H9 (cell line): ENCODE measurements around the gene TADA1. TPM values are rescaled to one million over a fixed set of nuclear protein-coding genes. Genes with fewer than 3 reads are reported as not detected.
A peak's percentile ranks its signal among the peaks of the same experiment; 100 is the strongest.

Source experiments
- DNase-seq: peaks from one replicate; pipeline ENCODE4 v3.0.0-alpha.2; 2017
- H2AFZ ChIP-seq: one replicate; pipeline ENCODE4 v1.6.1; 2013; ENCODE audit warnings: mild to moderate bottlenecking, low read length, control low read depth, moderate library complexity
- H2AK5ac ChIP-seq: 2 replicates; pipeline ENCODE4 v1.6.1; 2013; ENCODE audit warnings: low read length, control low read depth, mixed read lengths; ENCODE audit not compliant: insufficient read length
- H2BK120ac ChIP-seq: one replicate; pipeline ENCODE4 v1.6.1; 2013; ENCODE audit warnings: low read depth, mild to moderate bottlenecking, low read length, control low read depth, inconsistent platforms; ENCODE audit not compliant: poor library complexity, severe bottlenecking
- H2BK12ac ChIP-seq: 2 replicates; pipeline ENCODE4 v1.6.1; 2013; ENCODE audit warnings: low read length, control low read depth, mixed read lengths, low read depth; ENCODE audit not compliant: insufficient read length
- H2BK15ac ChIP-seq: 2 replicates; pipeline ENCODE4 v1.6.1; 2013; ENCODE audit warnings: low read depth, low read length, control low read depth
- H2BK20ac ChIP-seq: one replicate; pipeline ENCODE4 v1.6.1; 2013; ENCODE audit warnings: low read depth, mild to moderate bottlenecking, low read length, control low read depth, inconsistent platforms; ENCODE audit not compliant: poor library complexity, severe bottlenecking
- H2BK5ac ChIP-seq: 2 replicates; pipeline ENCODE4 v1.6.1; 2013; ENCODE audit warnings: low read length, control low read depth, mixed read lengths; ENCODE audit not compliant: insufficient read length
- H3K14ac ChIP-seq: 2 replicates; pipeline ENCODE4 v1.6.1; 2013; ENCODE audit warnings: low read length, control low read depth; ENCODE audit not compliant: insufficient read depth
- H3K18ac ChIP-seq: 2 replicates; pipeline ENCODE4 v1.6.1; 2013; ENCODE audit warnings: low read depth, mild to moderate bottlenecking, mixed read lengths, low read length, control low read depth; ENCODE audit not compliant: insufficient read length
- H3K23ac ChIP-seq: 2 replicates; pipeline ENCODE4 v1.6.1; 2013; ENCODE audit warnings: low read length, control low read depth, mixed read lengths, low read depth; ENCODE audit not compliant: insufficient read length
- H3K23me2 ChIP-seq: 2 replicates; pipeline ENCODE4 v1.6.1; 2013; ENCODE audit warnings: low read depth, mild to moderate bottlenecking, mixed read lengths, low read length, control low read depth; ENCODE audit not compliant: insufficient read length, poor library complexity, severe bottlenecking
- H3K27ac ChIP-seq: 2 replicates; pipeline ENCODE4 v1.5.1; 2013; ENCODE audit warnings: low read length, control low read depth, mixed read lengths, low read depth; ENCODE audit not compliant: insufficient read length
- H3K27me3 ChIP-seq: 2 replicates; pipeline ENCODE4 v1.6.1; 2013; ENCODE audit warnings: low read length, control low read depth, inconsistent platforms; ENCODE audit not compliant: insufficient read depth
- H3K4ac ChIP-seq: 2 replicates; pipeline ENCODE4 v1.6.1; 2013; ENCODE audit warnings: low read depth, mild to moderate bottlenecking, control low read depth, inconsistent platforms, low read length, moderate library complexity
- H3K4me1 ChIP-seq: 2 replicates; pipeline ENCODE4 v1.6.1; 2013; ENCODE audit warnings: low read length, control low read depth, inconsistent platforms; ENCODE audit not compliant: insufficient read depth
- H3K4me2 ChIP-seq: 2 replicates; pipeline ENCODE4 v1.6.1; 2013; ENCODE audit warnings: low read length, control low read depth, mixed read lengths; ENCODE audit not compliant: insufficient read length, insufficient read depth
- H3K56ac ChIP-seq: 2 replicates; pipeline ENCODE4 v1.6.1; 2013; ENCODE audit warnings: low read depth, mild to moderate bottlenecking, mixed read lengths, low read length, control low read depth; ENCODE audit not compliant: insufficient read length
- H3K79me1 ChIP-seq: 2 replicates; pipeline ENCODE4 v1.6.1; 2013; ENCODE audit warnings: low read depth, mild to moderate bottlenecking, moderate library complexity, low read length, control low read depth, inconsistent platforms; ENCODE audit not compliant: insufficient read depth, poor library complexity, severe bottlenecking
- H3K79me2 ChIP-seq: 2 replicates; pipeline ENCODE4 v1.6.1; 2013; ENCODE audit warnings: low read length, control low read depth, inconsistent platforms; ENCODE audit not compliant: insufficient read depth
- H3K9ac ChIP-seq: 2 replicates; pipeline ENCODE4 v1.6.1; 2013; ENCODE audit warnings: low read length, control low read depth, mixed read lengths; ENCODE audit not compliant: insufficient read length; ENCODE audit errors: extremely low read depth
- H3K9me3 ChIP-seq: one replicate; pipeline ENCODE4 v1.6.1; 2013; ENCODE audit warnings: low read depth, low read length, inconsistent platforms; ENCODE audit not compliant: control insufficient read depth
- H3T11ph ChIP-seq: one replicate; pipeline ENCODE4 v1.6.1; 2013; ENCODE audit warnings: mild to moderate bottlenecking, low read length, control low read depth, inconsistent platforms
- H4K20me1 ChIP-seq: one replicate; pipeline ENCODE4 v1.6.1; 2013; ENCODE audit not compliant: control insufficient read depth, insufficient read length, insufficient read depth
- H4K5ac ChIP-seq: 2 replicates; pipeline ENCODE4 v1.6.1; 2013; ENCODE audit warnings: low read depth, mild to moderate bottlenecking, mixed read lengths, low read length, control low read depth; ENCODE audit not compliant: insufficient read length
- H4K8ac ChIP-seq: replicated peaks from 2 replicates; pipeline ENCODE4 v1.6.1; 2013; ENCODE audit warnings: low read length, control low read depth, mixed read lengths, low read depth; ENCODE audit not compliant: insufficient read length
- H4K91ac ChIP-seq: 2 replicates; pipeline ENCODE4 v1.6.1; 2013; ENCODE audit warnings: low read depth, mild to moderate bottlenecking, moderate library complexity, mixed read lengths, low read length, control low read depth; ENCODE audit not compliant: insufficient read length
- H3K27ac Mint-ChIP-seq, 3 experiments: 2 replicates in 2 of 3; 3 replicates in 1 of 3; pipeline ENCODE4 v1.8.0; 2020 to 2021; ENCODE audit warnings: mixed read lengths in 3 of 3, mild to moderate bottlenecking in 1 of 3, moderate library complexity in 1 of 3
- H3K27me3 Mint-ChIP-seq: 2 replicates; pipeline ENCODE4 v1.8.0; 2021; ENCODE audit warnings: low read depth, mild to moderate bottlenecking, moderate library complexity, mixed read lengths
- H3K36me3 Mint-ChIP-seq, 3 experiments: 2 replicates in 2 of 3; 3 replicates in 1 of 3; pipeline ENCODE4 v1.8.0; 2020 to 2021; ENCODE audit warnings: low read depth in 3 of 3, mixed read lengths in 3 of 3; ENCODE audit not compliant: insufficient read depth in 1 of 3
- H3K4me1 Mint-ChIP-seq, 2 experiments: 2 replicates each; pipeline ENCODE4 v1.8.0; 2020; ENCODE audit warnings: mixed read lengths in 2 of 2
- H3K4me3 Mint-ChIP-seq, 2 experiments: 2 replicates in 1 of 2; 3 replicates in 1 of 2; pipeline ENCODE4 v1.8.0; 2020 to 2021; ENCODE audit warnings: mild to moderate bottlenecking in 2 of 2, mixed read lengths in 2 of 2, moderate library complexity in 1 of 2
- H3K9me3 Mint-ChIP-seq, 2 experiments: 2 replicates in 1 of 2; 3 replicates in 1 of 2; pipeline ENCODE4 v1.8.0; 2020; ENCODE audit warnings: mild to moderate bottlenecking in 2 of 2, mixed read lengths in 2 of 2, moderate library complexity in 1 of 2
- WGBS: extraction: QIAGEN DNeasy Blood & Tissue Kit; methylation state at CpG from one replicate; pipeline ENCODE4 v1.1.7; 2013; ENCODE audit warnings: missing lambda C conversion rate, low lambda C conversion rate, mixed read lengths; ENCODE audit not compliant: insufficient read length; ENCODE audit errors: extremely low coverage; 5-methylcytosine and 5-hydroxymethylcytosine counted together
- total RNA-seq: library from RNA; stranded (reverse); gene quantifications from 2 replicates; pipeline ENCODE4 v1.2.1, GENCODE V29; 2021
- TF ChIP-seq, protein P1 (sequence below): fragments of 200-600 bp; sonication (generic); conservative IDR thresholded peaks from 3 replicates; pipeline ENCODE4 v1.8.0; 2021; ENCODE audit warnings: antibody characterized with exemption, mild to moderate bottlenecking

TADA1 gene
- total RNA-seq, 1 experiment from 2014 or later = 20.7 TPM

DNA sequence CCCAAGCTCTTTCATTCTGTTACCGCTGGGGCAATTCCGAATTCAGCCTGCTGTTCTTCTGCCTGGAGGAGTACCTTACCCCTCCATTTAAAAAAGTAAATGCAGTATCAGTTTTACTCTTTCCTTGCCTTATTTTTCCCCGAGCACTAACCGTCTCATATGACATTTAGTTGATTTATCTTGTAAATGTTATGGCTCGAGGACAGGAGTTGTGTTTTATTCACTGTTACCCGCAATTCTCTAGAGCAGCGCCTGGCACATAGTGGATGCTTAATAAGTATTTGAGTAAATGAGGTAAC, 425 bp upstream of the TADA1 start:
- Histone ChIP-seq H2AFZ (no peak overlapping the region), H3T11ph (no peak overlapping the region)

More for the DNA sequence above, 425 bp upstream of the TADA1 start:
- TF ChIP-seq, protein P1, sequence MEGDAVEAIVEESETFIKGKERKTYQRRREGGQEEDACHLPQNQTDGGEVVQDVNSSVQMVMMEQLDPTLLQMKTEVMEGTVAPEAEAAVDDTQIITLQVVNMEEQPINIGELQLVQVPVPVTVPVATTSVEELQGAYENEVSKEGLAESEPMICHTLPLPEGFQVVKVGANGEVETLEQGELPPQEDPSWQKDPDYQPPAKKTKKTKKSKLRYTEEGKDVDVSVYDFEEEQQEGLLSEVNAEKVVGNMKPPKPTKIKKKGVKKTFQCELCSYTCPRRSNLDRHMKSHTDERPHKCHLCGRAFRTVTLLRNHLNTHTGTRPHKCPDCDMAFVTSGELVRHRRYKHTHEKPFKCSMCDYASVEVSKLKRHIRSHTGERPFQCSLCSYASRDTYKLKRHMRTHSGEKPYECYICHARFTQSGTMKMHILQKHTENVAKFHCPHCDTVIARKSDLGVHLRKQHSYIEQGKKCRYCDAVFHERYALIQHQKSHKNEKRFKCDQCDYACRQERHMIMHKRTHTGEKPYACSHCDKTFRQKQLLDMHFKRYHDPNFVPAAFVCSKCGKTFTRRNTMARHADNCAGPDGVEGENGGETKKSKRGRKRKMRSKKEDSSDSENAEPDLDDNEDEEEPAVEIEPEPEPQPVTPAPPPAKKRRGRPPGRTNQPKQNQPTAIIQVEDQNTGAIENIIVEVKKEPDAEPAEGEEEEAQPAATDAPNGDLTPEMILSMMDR = peak; percentile 27; the same call in 1 of the 3 replicates
- Mint-ChIP-seq H3K4me3 (peak overlapping the region; percentile 97), H3K36me3 (peaks cover 5 to 10% (median 8%) of the 10 kb centered on the region in 3 experiments; a peak in 4 of 7 replicates), H3K27ac (peak overlapping the region in 1 of 3 experiments; percentile 99; a peak in 4 of 7 replicates), H3K9me3 (peaks cover 5 to 6% of the 10 kb centered on the region in 2 experiments; a peak in 3 of 5 replicates), H3K27me3 (0 out of 2 replicates have a peak, but pooled peaks cover 1% of the 10 kb centered on the region), H3K4me1 (peaks cover 19 to 27% of the 10 kb centered on the region in 2 experiments)
- no peaks in the 10 kb centered on the region for H3K9me3 ChIP-seq
- peak overlapping the region; percentile 60 for H3K4me2 ChIP-seq
- H2BK120ac ChIP-seq = no peak overlapping the region
- H3K4ac ChIP-seq = no peak overlapping the region
- H2BK12ac ChIP-seq = no peak overlapping the region
- peaks cover 3% of the 10 kb centered on the region for H3K79me1 ChIP-seq
- no peak for DNase-seq
- H3K14ac ChIP-seq = no peak overlapping the region
- no peak overlapping the region for H3K23ac ChIP-seq
- no peak overlapping the region for H2BK20ac ChIP-seq
- no peak overlapping the region for H2BK5ac ChIP-seq
- H4K8ac ChIP-seq = no peak overlapping the region
- no peak overlapping the region for H3K56ac ChIP-seq
- H3K27me3 ChIP-seq = no peaks in the 10 kb centered on the region
- H3K4me1 ChIP-seq = peaks cover 2% of the 10 kb centered on the region; the same call in 1 of the 2 replicates
- no peak overlapping the region for H2BK15ac ChIP-seq
- H4K91ac ChIP-seq = no peak overlapping the region
- no peaks in the 10 kb centered on the region for H4K20me1 ChIP-seq
- H3K27ac ChIP-seq = no peak overlapping the region
- no peak overlapping the region for H4K5ac ChIP-seq
- no peak overlapping the region for H2AK5ac ChIP-seq
- H3K18ac ChIP-seq = no peak overlapping the region
- H3K79me2 ChIP-seq = peaks cover 11% of the 10 kb centered on the region; the same call in 1 of the 2 replicates
- H3K23me2 ChIP-seq = peaks cover 7% of the 10 kb centered on the region
- WGBS = no CpG with 5 or more reads among the region's 7 CpGs
- no peak overlapping the region for H3K9ac ChIP-seq
